Small intestine (tissue), 7 donors: ENCODE measurements around the gene ISYNA1. TPM values are rescaled to one million over a fixed set of nuclear protein-coding genes. Genes with fewer than 3 reads are reported as not detected.

Experiments used
- DNase-seq, 2 donors: peaks; one replicate each; pipeline versions ENCODE4 v3.0.0 to v3.0.0-alpha.2; 2013
- FAIRE-seq: peaks from 2 replicates; lab custom pipeline; 2012; peaks lifted over from hg19 to GRCh38; lab: Jason Lieb, UNC
- H3K27ac ChIP-seq, 3 donors: one replicate each; pipeline ENCODE4 v1.5.1; 2013; ENCODE audit warnings: low read length in 2 of 3, mild to moderate bottlenecking in 2 of 3, control low read depth in 1 of 3, inconsistent platforms in 1 of 3, low read depth in 1 of 3, moderate library complexity in 1 of 3
- H3K27me3 ChIP-seq, 3 donors: one replicate each; pipeline ENCODE4 v1.6.1; 2013; ENCODE audit warnings: low read length in 3 of 3, inconsistent platforms in 1 of 3; ENCODE audit not compliant: control insufficient read depth in 3 of 3, insufficient read depth in 3 of 3
- H3K36me3 ChIP-seq, 3 donors: one replicate each; pipeline ENCODE4 v1.6.1; 2013; ENCODE audit warnings: low read length in 3 of 3, inconsistent platforms in 1 of 3, low read depth in 1 of 3, mild to moderate bottlenecking in 1 of 3, moderate library complexity in 1 of 3; ENCODE audit not compliant: control insufficient read depth in 3 of 3, insufficient read depth in 2 of 3
- H3K4me1 ChIP-seq, 3 donors: one replicate each; pipeline ENCODE4 v1.6.1; 2013; ENCODE audit warnings: low read length in 2 of 3, inconsistent platforms in 1 of 3, low read depth in 1 of 3, mild to moderate bottlenecking in 1 of 3, moderate library complexity in 1 of 3; ENCODE audit not compliant: control insufficient read depth in 3 of 3, insufficient read depth in 2 of 3
- H3K4me3 ChIP-seq, 3 donors: one replicate each; pipeline ENCODE4 v1.5.1; 2013; ENCODE audit warnings: low read length in 3 of 3, control low read depth in 1 of 3, inconsistent platforms in 1 of 3, low read depth in 1 of 3, mild to moderate bottlenecking in 1 of 3, moderate library complexity in 1 of 3
- H3K9me3 ChIP-seq, 2 donors: one replicate each; pipeline ENCODE4 v1.6.1; 2013; ENCODE audit warnings: low read depth in 1 of 2, low read length in 1 of 2; ENCODE audit not compliant: control insufficient read depth in 2 of 2, insufficient read depth in 1 of 2
- WGBS, 3 donors: extraction: QIAGEN DNeasy Blood & Tissue Kit; methylation state at CpG; one replicate each; pipeline ENCODE4 v1.1.7; 2013; 5-methylcytosine and 5-hydroxymethylcytosine counted together
- polyA plus RNA-seq, 4 donors: library from polyadenylated mRNA; stranded (reverse) in 3 of 4; unstranded in 1 of 4; fragments of 200-250 nt in 3 of 4; fragments of 120-200 nt in 1 of 4; gene quantifications; one replicate each; pipeline versions ENCODE4 v1.2.1 to v1.2.3, GENCODE V29; 2013
- donor health status: healthy with polysubstance abuse.
- donor health status: control.
- donor health status: control.
- donor health status: Bipolar disorder and iron deficiency.
- donor health status: healthy.

ISYNA1 gene
- polyA plus RNA-seq, 4 donors = 4.5 to 72.1 (median 9.3) TPM

GRCh38 chr19:18473706-18474087 lies 35.8 kb upstream of the ISYNA1 start:
- FAIRE-seq = no peak
- peak overlapping the region in 1 of 3 donors; percentile 76 for H3K27ac ChIP-seq

GRCh38 chr19:18473003-18473705 lies 35.2 kb upstream of the ISYNA1 start:
- no peak for FAIRE-seq
- peak overlapping the region in 1 of 3 donors; percentile 76 for H3K27ac ChIP-seq
- 69 to 78% (median 69%) methylated on average over 8 of the region's 8 CpGs for WGBS, 3 donors

More at GRCh38 chr19:18473706-18474087, 35.8 kb upstream of the ISYNA1 start:
- WGBS, 3 donors = 91 to 97% (median 92%) methylated on average over 8 of the region's 8 CpGs
- peaks cover 0 to 51% (median 0%) of the 10 kb centered on the region in 3 donors for H3K36me3 ChIP-seq
- no peak overlapping the region for H3K4me3 ChIP-seq
- H3K9me3 ChIP-seq = no peaks in the 10 kb centered on the region
- peaks cover 0 to 27% (median 2%) of the 10 kb centered on the region in 3 donors for H3K4me1 ChIP-seq
- no peaks in the 10 kb centered on the region for H3K27me3 ChIP-seq
- DNase-seq = no peak

GRCh38 chr19:18470787-18471186 lies 32.9 kb upstream of the ISYNA1 start:
- no peaks in the 10 kb centered on the region for H3K9me3 ChIP-seq
- H3K36me3 ChIP-seq = peaks cover 0 to 43% (median 0%) of the 10 kb centered on the region in 3 donors
- H3K4me1 ChIP-seq = peaks cover 0 to 25% (median 2%) of the 10 kb centered on the region in 3 donors
- H3K27ac ChIP-seq = peak overlapping the region in 1 of 3 donors; percentile 11
- H3K4me3 ChIP-seq = no peak overlapping the region
- H3K27me3 ChIP-seq = no peaks in the 10 kb centered on the region
- WGBS, 3 donors = 52 to 64% (median 60%) methylated on average over 2 of the region's 2 CpGs
- FAIRE-seq (no peak), DNase-seq (no peak)

More at GRCh38 chr19:18473003-18473705, 35.2 kb upstream of the ISYNA1 start:
- Histone ChIP-seq H3K9me3 (no peaks in the 10 kb centered on the region), H3K4me1 (peaks cover 0 to 27% (median 2%) of the 10 kb centered on the region in 3 donors), H3K4me3 (no peak overlapping the region), H3K36me3 (peaks cover 0 to 51% (median 0%) of the 10 kb centered on the region in 3 donors), H3K27me3 (no peaks in the 10 kb centered on the region)
- no peak for DNase-seq

GRCh38 chr19:18469069-18469846 lies 31.3 kb upstream of the ISYNA1 start:
- FAIRE-seq (no peak), DNase-seq (peak; percentile 52 to 83)
- Histone ChIP-seq H3K27me3 (no peaks in the 10 kb centered on the region), H3K4me3 (no peak overlapping the region), H3K36me3 (peaks cover 3 to 53% (median 6%) of the 10 kb centered on the region in 3 donors), H3K27ac (no peak overlapping the region), H3K9me3 (no peaks in the 10 kb centered on the region), H3K4me1 (peaks cover 0 to 35% (median 0%) of the 10 kb centered on the region in 3 donors)
- 68 to 75% (median 70%) methylated on average over 27 to 28 of the region's 28 CpGs for WGBS, 3 donors

GRCh38 chr19:18468517-18468916 lies 30.6 kb upstream of the ISYNA1 start:
- peaks cover 0 to 39% (median 0%) of the 10 kb centered on the region in 3 donors for H3K4me1 ChIP-seq
- H3K27ac ChIP-seq = peak overlapping the region in 1 of 3 donors; percentile 14
- H3K9me3 ChIP-seq = no peaks in the 10 kb centered on the region
- peaks cover 3 to 56% (median 6%) of the 10 kb centered on the region in 3 donors for H3K36me3 ChIP-seq
- no peaks in the 10 kb centered on the region for H3K27me3 ChIP-seq
- DNase-seq = no peak
- FAIRE-seq = no peak
- 62 to 82% (median 79%) methylated on average over 3 of the region's 3 CpGs for WGBS, 3 donors
- H3K4me3 ChIP-seq = no peak overlapping the region

- WGBS, 3 donors = 76 to 88% (median 88%) methylated on average over 3 of the region's 3 CpGs
- H3K27ac ChIP-seq = no peak overlapping the region
- FAIRE-seq = no peak
- no peaks in the 10 kb centered on the region for H3K27me3 ChIP-seq
- DNase-seq = no peak
- peaks cover 3 to 57% (median 6%) of the 10 kb centered on the region in 3 donors for H3K36me3 ChIP-seq
- no peaks in the 10 kb centered on the region for H3K9me3 ChIP-seq
- no peak overlapping the region for H3K4me3 ChIP-seq
- peaks cover 0 to 39% (median 0%) of the 10 kb centered on the region in 3 donors for H3K4me1 ChIP-seq
These were observed 30.0 kb upstream of the ISYNA1 start for GRCh38 chr19:18467978-18468377.

- peaks cover 3 to 65% (median 8%) of the 10 kb centered on the region in 3 donors for H3K36me3 ChIP-seq
- H3K4me1 ChIP-seq = peaks cover 0 to 39% (median 0%) of the 10 kb centered on the region in 3 donors
- no peak overlapping the region for H3K4me3 ChIP-seq
- WGBS, 3 donors = 91 to 96% (median 94%) methylated on average over 11 of the region's 11 CpGs
- H3K27me3 ChIP-seq = no peaks in the 10 kb centered on the region
- H3K9me3 ChIP-seq = no peaks in the 10 kb centered on the region
- FAIRE-seq (no peak), DNase-seq (no peak)
- H3K27ac ChIP-seq = no peak overlapping the region
These were observed 28.4 kb upstream of the ISYNA1 start for GRCh38 chr19:18466354-18466753.

GRCh38 chr19:18465964-18466339 lies 28.0 kb upstream of the ISYNA1 start:
- DNase-seq (no peak), FAIRE-seq (no peak)
- Histone ChIP-seq H3K27me3 (no peaks in the 10 kb centered on the region), H3K4me3 (no peak overlapping the region), H3K27ac (peak overlapping the region in 1 of 3 donors; percentile 29), H3K4me1 (peaks cover 0 to 39% (median 0%) of the 10 kb centered on the region in 3 donors), H3K36me3 (peaks cover 5 to 69% (median 12%) of the 10 kb centered on the region in 3 donors), H3K9me3 (no peaks in the 10 kb centered on the region)
- 84 to 89% (median 85%) methylated on average over 6 of the region's 6 CpGs for WGBS, 3 donors
